GM19238 (cell line): ENCODE data around the gene XYLB.
A peak's percentile ranks its signal among the peaks of the same experiment; 100 is the strongest.
"Not testable (repeated sequence)": the region's sequence is repeated elsewhere in the genome, so short reads cannot be mapped to it uniquely, and the experiment has no call there.

Experiments
- DNase-seq: peaks from one replicate; pipeline ENCODE4 v3.0.0; 2011; ENCODE audit warnings: low spot score; ENCODE audit not compliant: insufficient read length

XYLB gene

DNA sequence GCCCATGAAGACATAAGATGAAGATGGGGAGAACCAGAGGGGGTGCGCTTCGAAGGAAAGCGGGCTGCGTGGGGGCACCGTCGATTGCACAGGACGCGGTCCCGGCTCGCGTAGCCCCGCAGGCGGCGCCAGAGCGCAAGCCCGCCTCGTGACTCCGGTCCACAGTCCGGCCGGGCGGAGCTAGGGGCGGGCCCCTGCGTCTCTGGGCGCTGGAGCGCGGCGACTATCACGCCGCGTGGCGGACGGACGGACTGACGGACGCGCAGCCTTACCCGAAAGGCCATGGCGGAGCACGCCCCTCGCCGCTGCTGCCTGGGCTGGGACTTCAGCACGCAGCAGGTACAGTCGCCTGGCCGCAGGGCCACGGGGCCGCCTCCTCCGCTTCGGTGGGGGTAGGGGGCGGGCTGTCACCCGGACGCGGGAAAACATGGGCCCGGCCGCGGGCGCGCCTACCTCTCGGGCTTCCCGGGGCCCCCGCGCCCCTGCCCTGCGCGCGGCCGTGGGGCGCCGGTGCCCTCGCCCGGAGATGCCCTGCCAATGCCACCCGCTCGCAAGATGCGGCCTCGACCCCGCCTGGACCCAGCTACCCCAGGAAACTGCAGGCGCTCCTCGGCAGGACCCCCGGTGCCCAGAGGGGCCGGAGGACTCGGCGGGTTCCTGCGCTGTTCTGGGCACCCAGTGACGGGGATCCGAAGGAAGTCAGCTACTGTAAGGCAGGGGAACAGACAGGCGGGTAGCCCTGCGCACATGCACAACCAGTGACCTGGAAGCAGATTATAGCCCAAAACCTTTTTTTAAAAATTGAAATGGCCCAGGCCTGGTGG is at the start of gene XYLB:
TSS of gene XYLB (plus strand) at position 199 of the 824 bp plus-strand sequence. CDS start at position 283, 84 bp downstream.
- DNase-seq, result peak; percentile 88

DNA sequence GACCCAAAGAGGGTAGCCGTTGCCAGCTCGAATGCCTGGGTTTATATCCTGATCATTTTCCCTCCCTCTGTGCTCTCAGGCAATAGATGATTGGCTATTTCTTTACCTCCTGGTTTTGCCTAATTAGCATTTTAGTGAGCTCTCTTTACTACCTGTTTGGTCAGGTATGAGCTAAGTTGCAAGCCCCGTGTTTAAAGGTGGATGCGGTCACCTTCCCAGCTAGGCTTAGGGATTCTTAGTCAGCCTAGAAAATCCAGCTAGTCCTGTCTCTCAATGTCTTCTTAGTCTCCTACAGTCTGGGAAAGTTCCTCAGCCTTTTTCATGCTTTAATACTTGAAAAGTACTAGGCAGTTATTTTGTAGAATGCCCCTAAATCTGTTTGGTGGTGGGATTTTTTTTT is 49.5 kb upstream of the XYLB start:
- DNase-seq, result not testable (repeated sequence)

DNA sequence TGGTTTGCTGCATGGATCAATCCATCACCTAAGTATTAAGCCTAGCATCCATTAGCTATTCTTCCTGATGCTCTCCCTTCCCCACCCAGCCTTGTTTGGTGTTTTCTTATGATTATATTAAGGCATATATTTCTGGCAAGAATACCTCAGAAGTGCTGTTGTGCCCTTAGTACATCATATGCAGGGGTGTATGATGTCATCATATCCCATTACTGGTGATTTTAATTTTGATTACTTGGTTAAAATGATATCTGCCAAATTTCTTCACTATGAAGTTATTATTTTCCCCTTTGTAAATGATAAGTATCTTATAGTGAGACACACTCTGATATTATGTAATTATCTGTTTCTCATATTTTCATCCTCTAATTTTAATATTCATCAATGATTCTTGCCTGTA is 49.0 kb upstream of the XYLB start:
- no peak for DNase-seq

DNA sequence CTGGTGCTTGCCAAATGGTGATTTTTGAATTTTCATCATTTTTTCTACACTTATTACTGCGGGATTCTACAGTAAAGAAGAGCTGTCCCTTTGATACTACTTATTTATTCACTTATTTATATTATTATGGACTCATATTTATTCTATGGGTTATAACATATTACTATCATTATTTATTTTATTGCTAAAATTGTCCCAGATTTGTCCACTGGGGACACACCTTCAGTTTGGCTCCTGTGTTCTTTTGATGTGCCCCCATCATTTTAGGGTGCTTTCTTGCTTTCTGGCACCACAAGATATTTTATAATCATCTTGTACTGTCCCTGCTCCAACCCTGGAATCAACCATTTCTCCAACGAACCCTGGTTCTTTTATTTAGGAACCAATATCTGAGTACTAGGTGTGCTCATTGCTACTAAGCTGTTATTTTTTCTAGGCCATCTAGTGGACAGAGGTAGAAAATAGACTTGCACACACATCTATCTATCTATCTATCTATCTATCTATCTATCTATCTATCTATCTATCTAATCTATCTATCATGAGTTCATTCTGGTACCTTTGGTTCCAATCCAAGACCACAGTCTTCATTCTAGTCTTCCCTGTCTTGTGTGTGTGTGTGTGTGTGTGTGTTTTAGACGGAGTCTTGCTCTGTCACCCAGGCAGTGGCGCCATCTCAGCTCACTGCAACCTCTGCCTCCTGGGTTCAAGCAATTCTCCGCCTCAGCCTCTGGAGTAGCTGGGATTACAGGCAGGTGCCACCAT is 48.5 kb upstream of the XYLB start:
- DNase-seq, result no peak

DNA sequence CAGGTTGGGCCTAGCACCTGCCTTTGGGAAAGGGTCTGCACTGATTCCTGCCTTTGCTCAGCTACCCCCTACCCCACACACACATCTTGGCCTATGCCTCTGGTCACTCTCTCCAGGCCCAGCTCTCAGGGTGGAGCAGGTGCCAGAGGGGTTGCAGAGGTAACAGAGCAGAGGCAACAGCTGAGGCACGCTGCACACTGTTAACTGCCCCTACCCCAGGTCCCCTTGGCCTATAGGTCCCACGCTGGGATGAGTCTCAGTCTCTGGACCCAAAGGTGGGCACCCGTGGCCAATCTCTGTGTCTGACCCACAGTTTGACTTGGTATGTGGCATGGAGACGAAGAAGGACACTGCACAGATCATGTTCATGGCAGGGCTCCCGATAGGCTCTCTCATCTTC is 39.6 kb upstream of the XYLB start:
- no peak for DNase-seq

DNA sequence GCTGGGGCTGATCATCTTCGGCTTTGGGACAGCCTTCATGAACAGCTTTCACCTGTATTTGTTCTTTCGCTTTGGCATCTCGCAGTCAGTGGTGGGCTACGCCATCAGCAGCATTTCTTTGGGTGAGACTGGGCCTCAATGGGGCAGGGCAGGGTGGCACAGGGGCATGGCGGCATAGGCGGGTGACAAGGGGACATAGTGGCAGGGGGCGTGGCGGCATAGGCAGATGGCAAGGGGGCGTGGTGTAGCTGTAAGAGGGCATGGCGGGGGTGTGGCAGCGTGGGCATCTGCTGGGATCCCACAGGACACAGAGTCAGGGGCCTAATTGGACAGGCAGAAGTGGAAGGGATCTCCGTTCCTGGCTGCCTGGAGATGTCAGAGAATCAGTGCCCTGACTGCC is 39.0 kb upstream of the XYLB start:
- no peak for DNase-seq

DNA sequence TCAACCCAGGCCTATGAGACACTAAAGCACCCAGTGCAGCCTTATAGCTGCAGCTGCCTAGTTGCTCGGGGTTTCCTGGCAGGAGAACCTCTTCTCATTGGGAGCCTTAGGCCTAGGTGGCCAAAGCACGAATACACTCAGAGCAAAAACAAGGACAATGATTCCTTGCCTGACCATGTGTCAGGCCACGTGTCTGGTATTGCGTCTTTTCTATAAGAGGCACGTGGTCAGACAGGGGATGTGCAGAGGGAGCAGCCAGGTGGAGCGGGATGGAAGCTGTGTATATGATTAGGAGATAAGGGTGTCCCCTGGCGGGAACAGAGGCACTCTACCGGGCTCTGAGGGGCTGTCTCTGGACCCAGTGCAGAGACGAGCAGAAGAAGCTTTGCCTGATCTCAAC is 38.1 kb upstream of the XYLB start:
- no peak for DNase-seq

DNA sequence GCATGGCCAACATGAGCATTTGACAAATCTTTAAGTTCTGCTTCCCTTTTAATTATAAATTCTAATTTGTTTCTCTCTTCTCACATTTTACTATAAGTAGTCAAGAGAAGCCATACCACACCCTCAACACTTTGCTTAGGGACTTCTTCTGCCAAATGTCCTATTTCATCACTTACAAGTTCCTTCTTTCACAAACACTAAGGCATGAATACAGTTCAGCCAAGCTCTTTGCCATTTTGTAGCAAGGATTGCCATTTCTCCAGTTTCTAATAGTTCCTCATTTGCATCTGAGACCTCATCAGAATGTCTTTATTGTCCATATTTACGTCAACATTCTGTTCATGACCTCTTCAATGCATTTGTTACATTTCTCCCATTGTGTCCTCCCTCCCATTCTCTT is 35.1 kb upstream of the XYLB start:
- no peak for DNase-seq

DNA sequence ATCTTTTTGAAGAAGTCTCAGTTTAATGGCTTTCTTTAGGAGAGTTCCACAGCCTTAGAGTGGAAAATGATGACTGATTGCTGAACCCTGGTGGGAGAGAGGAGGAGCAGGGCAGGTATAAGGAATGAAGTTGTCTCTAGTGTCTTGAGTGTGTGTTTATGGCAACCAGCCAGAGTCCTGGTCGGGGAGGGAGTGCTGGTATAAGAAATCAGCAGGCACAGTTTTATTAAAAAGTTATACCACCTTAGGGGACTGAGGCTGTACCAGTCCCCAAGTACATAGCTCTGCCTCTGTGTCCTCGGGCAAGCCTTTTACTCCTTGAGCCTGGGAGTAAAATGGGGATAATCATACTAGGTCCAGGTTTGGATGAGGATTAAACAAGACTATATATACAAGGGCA is 34.6 kb upstream of the XYLB start:
- no peak for DNase-seq

DNA sequence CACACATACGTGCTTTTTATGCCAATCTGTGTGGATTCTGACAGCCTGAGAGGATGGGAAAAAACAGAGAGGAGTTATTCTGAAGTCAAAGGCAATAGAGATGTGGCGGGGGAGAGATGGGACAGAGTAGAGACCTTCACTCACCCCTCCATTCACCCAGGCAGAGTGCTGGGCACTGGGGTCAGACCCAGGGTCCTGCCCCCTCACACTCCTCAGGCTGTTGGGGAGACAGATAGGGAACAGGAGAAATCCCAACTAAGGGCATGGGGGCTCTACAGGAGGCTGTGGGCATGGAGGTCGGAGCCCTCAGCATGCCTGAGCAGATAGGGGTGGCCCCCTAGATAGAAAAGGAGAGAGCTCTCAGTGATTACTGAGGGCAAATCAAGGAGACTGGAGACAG is 34.2 kb upstream of the XYLB start:
- no peak for DNase-seq

DNA sequence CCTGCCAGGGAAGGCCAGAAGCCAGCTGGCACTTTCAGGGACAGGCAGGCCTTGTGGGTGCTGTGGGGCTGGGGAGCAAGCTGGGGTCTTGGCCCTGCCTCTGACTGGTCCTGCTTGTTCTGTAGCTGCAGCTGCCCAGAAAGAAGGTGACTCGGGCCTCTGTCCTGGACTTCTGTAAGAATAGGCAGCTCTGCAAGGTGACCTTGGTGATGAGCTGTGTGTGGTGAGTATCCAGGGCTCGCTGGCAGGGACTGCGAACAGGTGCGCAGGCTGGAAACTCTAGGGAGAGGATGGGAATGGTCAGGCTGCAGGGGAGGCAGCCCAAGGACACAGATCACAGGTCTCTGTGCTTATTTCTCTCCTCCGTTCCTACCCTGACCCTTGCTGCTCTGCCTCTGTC is 33.3 kb upstream of the XYLB start:
- no peak for DNase-seq

DNA sequence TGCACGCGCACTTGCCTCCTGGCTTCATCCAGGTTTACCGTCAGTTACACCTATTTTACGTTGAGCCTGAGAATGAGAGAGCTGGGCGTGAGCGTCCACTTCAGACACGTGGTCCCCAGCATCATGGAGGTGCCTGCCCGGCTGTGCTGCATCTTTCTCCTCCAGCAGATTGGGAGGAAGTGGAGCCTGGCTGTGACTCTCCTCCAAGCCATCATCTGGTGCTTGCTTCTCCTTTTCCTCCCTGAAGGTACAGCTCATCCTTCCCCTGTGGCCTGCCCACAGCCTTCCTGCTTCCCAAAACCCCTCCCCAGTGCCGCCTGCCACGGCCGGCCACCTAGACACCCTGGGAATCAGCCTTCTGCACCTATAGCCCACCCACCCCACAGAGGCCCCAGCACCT is 32.9 kb upstream of the XYLB start:
- DNase-seq, result no peak

DNA sequence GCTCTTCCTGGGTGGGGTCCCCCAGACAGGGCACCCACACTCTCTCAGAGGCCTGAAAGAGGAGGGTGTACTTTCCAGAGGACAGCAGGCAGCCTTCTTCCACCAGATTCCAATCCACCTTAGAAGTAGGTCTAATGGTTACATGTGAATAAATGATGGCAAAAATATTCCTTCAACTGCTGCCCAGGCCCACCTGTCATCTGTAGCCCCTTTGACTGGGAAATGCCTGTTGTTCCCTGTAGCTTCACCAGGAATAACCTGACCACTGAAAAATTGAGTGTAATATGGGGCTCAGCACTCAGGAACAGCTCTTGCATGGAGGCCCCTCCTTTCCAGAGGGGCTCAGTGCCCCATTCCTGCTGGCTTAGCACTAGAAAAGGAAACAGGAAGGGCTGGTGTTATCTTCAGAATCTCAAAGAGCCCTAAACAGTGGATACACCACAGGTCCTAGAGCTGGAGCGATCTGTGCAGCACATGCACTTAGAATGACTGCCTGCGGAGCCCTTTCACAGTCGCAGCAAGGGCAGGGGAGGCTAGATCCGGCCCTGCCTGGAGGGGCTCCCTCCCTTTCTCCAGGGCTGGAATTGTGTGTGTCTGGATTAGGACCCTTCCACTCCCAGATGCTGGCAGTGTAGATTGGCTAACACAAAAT is 32.3 kb upstream of the XYLB start:
- no peak for DNase-seq

DNA sequence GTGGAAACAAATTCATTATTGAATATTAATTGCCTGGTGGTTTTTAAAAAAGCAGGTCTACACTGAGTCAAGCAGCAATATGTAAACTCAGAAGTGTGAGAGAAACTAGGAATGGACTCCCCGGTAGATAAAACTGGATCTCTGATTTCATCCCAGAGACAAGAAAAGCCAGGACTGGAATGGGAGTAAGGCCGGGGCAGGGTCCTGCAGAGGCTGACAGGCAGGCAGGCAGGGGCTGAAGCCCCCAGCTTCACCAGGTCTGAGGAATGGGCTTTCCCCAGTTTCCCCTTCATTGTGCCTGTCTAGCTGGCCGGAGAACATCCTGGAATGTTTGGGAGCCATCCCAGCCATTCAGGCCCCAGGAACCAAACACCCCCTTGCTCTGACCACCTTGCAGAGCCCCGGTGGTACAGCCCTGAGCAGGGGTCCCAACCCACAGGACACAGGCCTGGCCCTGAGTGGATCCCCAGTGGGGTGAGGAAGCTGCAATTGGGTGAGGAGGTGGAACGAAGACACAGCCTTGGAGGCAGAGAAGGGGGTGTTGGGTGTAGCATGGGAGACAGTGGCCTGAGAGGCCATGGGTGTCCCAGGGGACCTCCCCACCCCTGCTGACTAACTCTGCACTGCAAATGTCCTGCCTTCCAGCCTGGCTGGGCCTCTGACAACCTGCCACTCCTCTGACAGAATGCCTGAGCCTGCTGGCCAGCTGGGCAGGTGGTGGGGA is 31.7 kb upstream of the XYLB start:
- no peak for DNase-seq

DNA sequence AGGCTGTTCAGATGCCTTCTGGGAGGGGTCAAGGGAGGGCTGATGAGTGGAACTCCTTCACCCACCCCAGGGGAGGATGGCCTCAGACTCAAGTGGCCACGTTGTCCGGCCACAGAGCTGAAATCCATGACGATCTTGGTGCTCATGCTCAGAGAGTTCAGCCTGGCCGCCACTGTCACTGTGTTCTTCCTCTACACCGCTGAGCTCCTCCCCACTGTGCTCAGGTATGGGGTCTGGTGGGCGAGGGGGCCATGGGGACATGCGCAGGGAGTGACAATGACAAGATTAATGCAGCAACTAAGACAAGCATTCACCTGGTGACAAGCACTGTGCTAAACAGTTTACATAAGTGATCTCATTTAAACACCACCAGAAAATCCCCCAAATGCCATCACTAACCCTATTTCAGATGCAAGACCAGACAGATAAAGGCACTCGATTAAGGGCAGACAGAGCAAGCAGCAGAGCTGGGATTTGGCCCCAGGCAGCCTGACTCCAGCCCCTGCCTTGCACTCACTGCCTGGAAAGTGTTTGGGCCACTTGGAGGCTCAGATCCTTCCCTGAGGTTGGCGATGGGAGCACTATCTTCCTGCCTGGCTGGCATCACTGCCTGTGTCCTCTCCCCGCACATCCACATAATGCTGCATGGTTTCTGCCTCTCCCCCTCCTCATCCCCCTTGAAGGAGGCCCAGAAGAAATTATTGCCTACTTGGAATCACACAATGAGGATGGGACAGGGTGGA is 30.9 kb upstream of the XYLB start:
- DNase-seq, result no peak

DNA sequence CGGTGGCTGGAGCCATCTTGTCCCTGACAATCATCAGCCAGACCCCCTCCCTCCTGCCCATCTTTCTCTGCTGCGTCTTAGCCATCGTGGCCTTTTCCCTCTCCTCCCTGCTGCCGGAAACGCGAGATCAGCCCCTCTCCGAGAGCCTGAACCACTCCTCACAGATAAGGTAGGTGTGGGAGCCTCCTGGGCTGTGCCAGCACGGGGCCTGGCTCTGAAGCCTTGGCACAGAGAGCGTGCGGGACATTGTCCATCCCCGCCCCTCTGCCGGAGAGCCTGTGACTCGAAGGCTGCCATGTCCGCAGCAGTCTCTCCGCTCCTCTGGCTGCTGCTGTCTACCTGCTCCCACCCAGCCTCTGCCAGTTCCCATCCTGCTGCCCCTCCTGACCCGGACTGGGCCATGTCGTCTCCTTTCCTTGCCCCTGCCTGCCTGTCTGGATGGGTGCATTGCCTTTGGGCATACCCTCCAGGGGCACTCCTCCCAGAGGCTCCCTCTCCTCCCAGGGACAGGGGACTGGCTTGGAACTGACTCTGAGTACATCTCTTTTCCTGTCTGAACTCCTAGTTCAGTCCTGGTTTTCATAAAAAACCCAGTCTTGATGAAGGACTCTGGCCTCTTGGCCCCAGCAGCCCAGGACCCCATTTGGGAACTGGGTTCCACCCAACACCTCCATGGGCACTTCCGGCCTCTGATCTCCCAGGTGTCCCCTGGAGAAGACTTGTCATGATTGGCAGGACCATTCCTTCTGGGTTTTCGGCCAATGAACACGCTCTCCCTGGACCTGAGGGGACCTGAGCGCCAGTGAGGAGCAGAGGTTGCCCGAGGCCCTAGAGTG is 30.0 kb upstream of the XYLB start:
- no peak for DNase-seq

DNA sequence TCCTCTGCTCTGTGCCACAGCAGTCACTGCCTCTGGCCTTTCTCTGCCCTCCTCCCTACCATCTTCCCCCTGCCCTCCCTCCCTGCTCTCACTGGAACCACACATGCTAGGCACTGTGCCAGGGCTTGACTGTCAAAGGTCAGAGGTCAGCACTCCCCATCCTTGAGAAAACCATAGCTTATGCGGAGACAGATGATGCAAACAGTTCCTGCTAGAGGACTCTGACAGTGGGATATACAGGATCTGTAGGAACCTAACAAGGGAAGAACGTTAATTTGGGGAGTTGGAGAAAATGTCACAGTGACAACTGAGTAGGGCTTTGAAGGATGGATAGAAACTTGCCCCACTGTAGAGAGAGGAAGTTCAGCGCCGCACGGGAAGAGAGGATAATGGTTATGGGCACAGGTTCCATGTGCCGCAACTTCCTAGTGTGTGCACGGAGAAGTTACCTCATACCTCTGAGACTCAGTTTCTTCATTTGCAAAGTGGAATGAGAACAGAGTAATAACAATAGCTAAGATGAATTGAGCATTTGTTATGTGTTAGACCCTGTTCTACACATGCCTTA is 29.3 kb upstream of the XYLB start:
- no peak for DNase-seq

DNA sequence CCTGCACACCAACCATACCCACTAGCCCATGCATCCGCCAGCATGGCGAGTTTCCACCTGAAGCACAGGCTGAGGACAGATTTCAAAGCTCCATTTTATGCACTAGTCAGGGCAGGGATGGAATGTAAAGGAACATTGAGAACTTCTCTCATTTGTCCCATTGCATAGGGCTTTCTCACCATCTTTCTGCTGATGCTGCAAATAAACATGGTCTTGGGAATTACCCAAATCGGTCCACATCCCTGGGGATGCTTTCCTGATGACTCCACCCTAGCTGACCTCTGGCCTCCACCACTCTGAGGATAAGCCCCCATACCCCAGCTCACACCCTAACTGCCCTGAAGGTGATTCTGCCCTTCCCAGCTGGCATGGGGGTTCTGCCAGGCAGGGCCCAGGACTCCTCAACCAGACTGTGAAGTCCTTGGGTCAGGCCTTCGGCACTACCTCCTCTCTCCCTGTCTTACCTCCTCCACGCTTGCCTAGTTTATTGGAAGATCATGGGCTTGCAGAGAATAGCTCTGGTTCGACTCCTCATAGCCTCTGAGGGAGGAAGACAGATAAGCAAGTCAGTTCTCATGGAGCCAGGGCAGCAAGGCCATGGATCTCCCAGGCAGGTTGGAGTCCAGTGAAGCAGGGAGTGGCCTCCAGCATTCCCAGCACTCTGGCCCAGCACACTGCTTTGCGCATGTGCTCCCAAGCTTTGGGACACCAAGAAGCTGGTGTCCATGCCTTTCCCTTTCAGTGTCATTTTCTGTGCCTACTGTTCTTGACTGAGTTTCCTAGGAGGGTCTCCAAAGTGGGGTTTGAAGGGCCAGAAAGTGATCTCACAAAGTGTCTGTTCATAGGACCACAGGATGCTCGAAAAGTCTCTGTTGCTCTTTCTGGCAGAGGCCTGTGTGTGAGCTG is 27.6 kb upstream of the XYLB start:
- no peak for DNase-seq

DNA sequence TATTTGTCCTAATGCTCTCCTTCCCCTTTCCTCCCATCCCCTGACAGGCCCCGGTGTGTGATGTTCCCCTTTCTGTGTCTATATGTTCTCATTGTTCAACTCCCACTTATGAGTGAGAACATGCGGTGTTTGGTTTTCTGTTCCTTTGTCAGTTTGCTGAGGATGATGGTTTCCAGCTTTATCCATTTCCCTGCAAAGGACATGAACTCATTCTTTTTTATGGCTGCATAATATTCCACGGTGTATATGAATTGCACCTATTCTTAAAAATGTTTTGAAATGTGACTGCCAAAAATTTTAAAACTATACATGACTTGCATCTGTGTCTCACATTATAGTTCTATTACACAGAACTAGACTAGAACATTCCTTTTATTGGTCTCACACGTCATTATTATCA is 25.9 kb upstream of the XYLB start:
- DNase-seq, result not testable (repeated sequence)
